Ecto neural progenitor cell (in vitro differentiated cells): ENCODE measurements around the gene ARL13B.
"Not testable (repeated sequence)": the region's sequence is repeated elsewhere in the genome, so short reads cannot be mapped to it uniquely, and the experiment has no call there.

ENCODE experiments used
- DNase-seq: peaks from one replicate; pipeline ENCODE4 v3.0.0-alpha.2; 2018; ENCODE audit warnings: low spot score

The ARL13B gene

GRCh38 chr3:93979850-93980676 is at the start of gene ARL13B:
TSS of gene ARL13B (plus strand) at chr3:93980155. CDS start at chr3:93980424, 269 bp downstream.
- DNase-seq: peak; percentile 95

GRCh38 chr3:93931597-93932229 is 48.2 kb upstream of the ARL13B start:
- DNase-seq: no peak

- DNase-seq: no peak
Measured at GRCh38 chr3:93934366-93935046, 45.4 kb upstream of the ARL13B start.

GRCh38 chr3:93936549-93936948 is 43.4 kb upstream of the ARL13B start:
- no peak for DNase-seq

- not testable (repeated sequence) for DNase-seq
Measured at GRCh38 chr3:93937485-93937884, 42.5 kb upstream of the ARL13B start.

GRCh38 chr3:93949958-93950357 is 30.0 kb upstream of the ARL13B start:
- DNase-seq: not testable (repeated sequence)

- DNase-seq: no peak
Measured at GRCh38 chr3:93961026-93961425, 18.9 kb upstream of the ARL13B start.

GRCh38 chr3:93961489-93961888 is 18.5 kb upstream of the ARL13B start:
- no peak for DNase-seq

GRCh38 chr3:93962798-93963197 is 17.2 kb upstream of the ARL13B start:
- DNase-seq: no peak

GRCh38 chr3:93965106-93965505 is 14.8 kb upstream of the ARL13B start:
- not testable (repeated sequence) for DNase-seq

- DNase-seq: no peak
Measured at GRCh38 chr3:93969443-93969842, 10.5 kb upstream of the ARL13B start.

GRCh38 chr3:93969997-93970396 is 10.0 kb upstream of the ARL13B start:
- DNase-seq: no peak

- DNase-seq: peak; percentile 81
Measured at GRCh38 chr3:93973131-93974126, 6.5 kb upstream of the ARL13B start, which contains the start of gene PROS1. TSS of gene PROS1 (minus strand) at chr3:93973896. CDS start at chr3:93973749, 147 bp downstream.

- no peak for DNase-seq
Measured at GRCh38 chr3:93981649-93982048, 1.7 kb downstream of the ARL13B start.

- DNase-seq: no peak
Measured at GRCh38 chr3:93983408-93983807, 3.5 kb downstream of the ARL13B start.

- no peak for DNase-seq
Measured at GRCh38 chr3:93984618-93985017, 4.7 kb downstream of the ARL13B start.

- DNase-seq: no peak
Measured at GRCh38 chr3:93988283-93988682, 8.3 kb downstream of the ARL13B start.

GRCh38 chr3:93988764-93989163 is 8.8 kb downstream of the ARL13B start:
- DNase-seq: no peak

GRCh38 chr3:93989241-93989640 is 9.3 kb downstream of the ARL13B start:
- no peak for DNase-seq

- no peak for DNase-seq
Measured at GRCh38 chr3:93991631-93992030, 11.7 kb downstream of the ARL13B start.

- DNase-seq: no peak
Measured at GRCh38 chr3:93992207-93992606, 12.3 kb downstream of the ARL13B start.

- no peak for DNase-seq
Measured at GRCh38 chr3:93994056-93994455, 14.1 kb downstream of the ARL13B start.
